Measurements from ENCODE around the gene ASIP. TPM values are rescaled to one million over a fixed set of nuclear protein-coding genes. Genes with fewer than 3 reads are reported as not detected.

The ASIP gene
- total and polyA plus RNA-seq, 2 of the 13 experiments (the other 11 are each of a cell fraction or from before 2014, with no cell fraction given): not detected

GRCh38 chr20:34215711-34216381, 25.4 kb upstream of the ASIP start (continued):
- TF ChIP-seq ZNF512B (CRISPR knock-in tag; IDR thresholded peaks at IDR 0.05; ENCODE audit: borderline replicate concordance) (peak; percentile 99), ETV5 (CRISPR knock-in tag; IDR thresholded peaks at IDR 0.05; ENCODE audit: borderline replicate concordance) (peak; percentile 52), MLLT10 (CRISPR knock-in tag; IDR thresholded peaks at IDR 0.05) (no peak), ZNF276 (CRISPR knock-in tag; IDR thresholded peaks at IDR 0.05; ENCODE audit: low read depth) (0 out of 2 replicates have a peak, but pooled peaks have one; percentile 40), ZNF75D (CRISPR knock-in tag; IDR thresholded peaks at IDR 0.05; ENCODE audit: borderline replicate concordance) (no peak), ZNF564 (CRISPR knock-in tag; IDR thresholded peaks at IDR 0.05) (peak; percentile 67; the same call in 1 of the 2 replicates), ZSCAN9 (CRISPR knock-in tag; IDR thresholded peaks at IDR 0.05; ENCODE audit: borderline replicate concordance) (peak; percentile 71; the same call in 1 of the 2 replicates), ZNF3 (CRISPR knock-in tag; IDR thresholded peaks at IDR 0.05) (no peak), KAT8 (CRISPR knock-in tag; IDR thresholded peaks at IDR 0.05) (peak; percentile 82), HNF4G (IDR thresholded peaks at IDR 0.05; ENCODE audit: borderline replicate concordance, low read depth, low read length) (no peak), HNF4G (CRISPR knock-in tag; IDR thresholded peaks at IDR 0.05; ENCODE audit: borderline replicate concordance, low read depth) (peak; percentile 81), ZFX (CRISPR knock-in tag; IDR thresholded peaks at IDR 0.05; ENCODE audit: low read depth) (peak; percentile 87), BHLHE40 (IDR thresholded peaks at IDR 0.05; ENCODE audit: low read length) (no peak)
- TF ChIP-seq, protein P1, sequence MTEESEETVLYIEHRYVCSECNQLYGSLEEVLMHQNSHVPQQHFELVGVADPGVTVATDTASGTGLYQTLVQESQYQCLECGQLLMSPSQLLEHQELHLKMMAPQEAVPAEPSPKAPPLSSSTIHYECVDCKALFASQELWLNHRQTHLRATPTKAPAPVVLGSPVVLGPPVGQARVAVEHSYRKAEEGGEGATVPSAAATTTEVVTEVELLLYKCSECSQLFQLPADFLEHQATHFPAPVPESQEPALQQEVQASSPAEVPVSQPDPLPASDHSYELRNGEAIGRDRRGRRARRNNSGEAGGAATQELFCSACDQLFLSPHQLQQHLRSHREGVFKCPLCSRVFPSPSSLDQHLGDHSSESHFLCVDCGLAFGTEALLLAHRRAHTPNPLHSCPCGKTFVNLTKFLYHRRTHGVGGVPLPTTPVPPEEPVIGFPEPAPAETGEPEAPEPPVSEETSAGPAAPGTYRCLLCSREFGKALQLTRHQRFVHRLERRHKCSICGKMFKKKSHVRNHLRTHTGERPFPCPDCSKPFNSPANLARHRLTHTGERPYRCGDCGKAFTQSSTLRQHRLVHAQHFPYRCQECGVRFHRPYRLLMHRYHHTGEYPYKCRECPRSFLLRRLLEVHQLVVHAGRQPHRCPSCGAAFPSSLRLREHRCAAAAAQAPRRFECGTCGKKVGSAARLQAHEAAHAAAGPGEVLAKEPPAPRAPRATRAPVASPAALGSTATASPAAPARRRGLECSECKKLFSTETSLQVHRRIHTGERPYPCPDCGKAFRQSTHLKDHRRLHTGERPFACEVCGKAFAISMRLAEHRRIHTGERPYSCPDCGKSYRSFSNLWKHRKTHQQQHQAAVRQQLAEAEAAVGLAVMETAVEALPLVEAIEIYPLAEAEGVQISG (CRISPR knock-in tag; IDR thresholded peaks at IDR 0.05): peak; percentile 72
- TF ChIP-seq, protein P2, sequence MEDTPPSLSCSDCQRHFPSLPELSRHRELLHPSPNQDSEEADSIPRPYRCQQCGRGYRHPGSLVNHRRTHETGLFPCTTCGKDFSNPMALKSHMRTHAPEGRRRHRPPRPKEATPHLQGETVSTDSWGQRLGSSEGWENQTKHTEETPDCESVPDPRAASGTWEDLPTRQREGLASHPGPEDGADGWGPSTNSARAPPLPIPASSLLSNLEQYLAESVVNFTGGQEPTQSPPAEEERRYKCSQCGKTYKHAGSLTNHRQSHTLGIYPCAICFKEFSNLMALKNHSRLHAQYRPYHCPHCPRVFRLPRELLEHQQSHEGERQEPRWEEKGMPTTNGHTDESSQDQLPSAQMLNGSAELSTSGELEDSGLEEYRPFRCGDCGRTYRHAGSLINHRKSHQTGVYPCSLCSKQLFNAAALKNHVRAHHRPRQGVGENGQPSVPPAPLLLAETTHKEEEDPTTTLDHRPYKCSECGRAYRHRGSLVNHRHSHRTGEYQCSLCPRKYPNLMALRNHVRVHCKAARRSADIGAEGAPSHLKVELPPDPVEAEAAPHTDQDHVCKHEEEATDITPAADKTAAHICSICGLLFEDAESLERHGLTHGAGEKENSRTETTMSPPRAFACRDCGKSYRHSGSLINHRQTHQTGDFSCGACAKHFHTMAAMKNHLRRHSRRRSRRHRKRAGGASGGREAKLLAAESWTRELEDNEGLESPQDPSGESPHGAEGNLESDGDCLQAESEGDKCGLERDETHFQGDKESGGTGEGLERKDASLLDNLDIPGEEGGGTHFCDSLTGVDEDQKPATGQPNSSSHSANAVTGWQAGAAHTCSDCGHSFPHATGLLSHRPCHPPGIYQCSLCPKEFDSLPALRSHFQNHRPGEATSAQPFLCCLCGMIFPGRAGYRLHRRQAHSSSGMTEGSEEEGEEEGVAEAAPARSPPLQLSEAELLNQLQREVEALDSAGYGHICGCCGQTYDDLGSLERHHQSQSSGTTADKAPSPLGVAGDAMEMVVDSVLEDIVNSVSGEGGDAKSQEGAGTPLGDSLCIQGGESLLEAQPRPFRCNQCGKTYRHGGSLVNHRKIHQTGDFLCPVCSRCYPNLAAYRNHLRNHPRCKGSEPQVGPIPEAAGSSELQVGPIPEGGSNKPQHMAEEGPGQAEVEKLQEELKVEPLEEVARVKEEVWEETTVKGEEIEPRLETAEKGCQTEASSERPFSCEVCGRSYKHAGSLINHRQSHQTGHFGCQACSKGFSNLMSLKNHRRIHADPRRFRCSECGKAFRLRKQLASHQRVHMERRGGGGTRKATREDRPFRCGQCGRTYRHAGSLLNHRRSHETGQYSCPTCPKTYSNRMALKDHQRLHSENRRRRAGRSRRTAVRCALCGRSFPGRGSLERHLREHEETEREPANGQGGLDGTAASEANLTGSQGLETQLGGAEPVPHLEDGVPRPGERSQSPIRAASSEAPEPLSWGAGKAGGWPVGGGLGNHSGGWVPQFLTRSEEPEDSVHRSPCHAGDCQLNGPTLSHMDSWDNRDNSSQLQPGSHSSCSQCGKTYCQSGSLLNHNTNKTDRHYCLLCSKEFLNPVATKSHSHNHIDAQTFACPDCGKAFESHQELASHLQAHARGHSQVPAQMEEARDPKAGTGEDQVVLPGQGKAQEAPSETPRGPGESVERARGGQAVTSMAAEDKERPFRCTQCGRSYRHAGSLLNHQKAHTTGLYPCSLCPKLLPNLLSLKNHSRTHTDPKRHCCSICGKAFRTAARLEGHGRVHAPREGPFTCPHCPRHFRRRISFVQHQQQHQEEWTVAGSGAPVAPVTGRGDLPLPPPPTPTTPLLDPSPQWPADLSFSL (CRISPR knock-in tag; IDR thresholded peaks at IDR 0.05): 0 out of 2 replicates have a peak, but pooled peaks have one; percentile 32

Data from HepG2 (cell line).